Measurements from ENCODE around the gene FLT4. TPM values are rescaled to one million over a fixed set of nuclear protein-coding genes. Genes with fewer than 3 reads are reported as not detected.
A peak's percentile ranks its signal among the peaks of the same experiment; 100 is the strongest.

Gene FLT4
- total and polyA plus RNA-seq, 4 donors = 2.0 to 19.9 (median 7.6) TPM

DNA sequence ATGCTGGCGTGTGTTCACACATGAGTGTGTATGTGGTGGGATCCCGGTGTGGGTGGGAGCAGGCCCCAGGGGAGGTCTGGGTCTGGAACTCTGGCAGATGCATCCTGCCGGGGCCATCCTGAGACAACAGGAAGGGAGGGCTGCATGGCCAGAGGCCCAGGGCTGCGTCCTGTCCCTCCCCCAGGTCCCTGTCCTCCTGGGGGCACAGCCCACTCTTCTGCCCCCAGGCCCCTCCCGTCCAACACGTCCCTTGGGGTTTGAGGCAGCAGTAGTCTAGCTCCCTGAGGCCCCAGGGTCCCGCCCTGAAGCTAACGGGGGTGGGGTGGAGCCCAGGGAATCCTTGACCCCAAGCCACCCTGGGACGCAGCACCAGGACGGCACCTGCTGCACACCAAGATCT lies 16.6 kb downstream of the FLT4 start:
- Histone ChIP-seq H3K9ac (ENCODE audit: low read depth in 1 of 2, low read length in 2 of 2) (no peak overlapping the region), H3K4me1 (ENCODE audit: control insufficient read depth in 4 of 4, insufficient read depth in 4 of 4, low read length in 3 of 4) (no peaks in the 10 kb centered on the region), H3K36me3 (ENCODE audit: control insufficient read depth in 4 of 4, insufficient read depth in 3 of 4, low read depth in 1 of 4, low read length in 3 of 4) (no peaks in the 10 kb centered on the region), H3K9me3 (ENCODE audit: control insufficient read depth in 4 of 4, low read length in 3 of 4) (no peaks in the 10 kb centered on the region), H3K27ac (ENCODE audit: low read depth in 1 of 2, low read length in 2 of 2) (no peak overlapping the region), H3K27me3 (ENCODE audit: control insufficient read depth in 4 of 4, insufficient read depth in 4 of 4, low read length in 3 of 4) (no peaks in the 10 kb centered on the region), H3K4me3 (ENCODE audit: low read depth in 1 of 3, low read length in 3 of 3) (no peak overlapping the region)
- WGBS = 70% methylated on average over 10 of the region's 10 CpGs
- DNase-seq (ENCODE audit: low spot score) = no peak
- TF ChIP-seq GABPA (IDR thresholded peaks at IDR 0.05 in 1 of 2, conservative IDR thresholded peaks at IDR 0.05 in 1 of 2) = no peak
- TF ChIP-seq NR2F2 (IDR thresholded peaks at IDR 0.05) = peak; percentile 82

- Histone ChIP-seq H3K27me3 (ENCODE audit: control insufficient read depth in 4 of 4, insufficient read depth in 4 of 4, low read length in 3 of 4) (no peaks in the 10 kb centered on the region), H3K9me3 (ENCODE audit: control insufficient read depth in 4 of 4, low read length in 3 of 4) (no peaks in the 10 kb centered on the region), H3K27ac (ENCODE audit: low read depth in 1 of 2, low read length in 2 of 2) (no peak overlapping the region), H3K9ac (ENCODE audit: low read depth in 1 of 2, low read length in 2 of 2) (no peak overlapping the region), H3K36me3 (ENCODE audit: control insufficient read depth in 4 of 4, insufficient read depth in 3 of 4, low read depth in 1 of 4, low read length in 3 of 4) (no peaks in the 10 kb centered on the region), H3K4me1 (ENCODE audit: control insufficient read depth in 4 of 4, insufficient read depth in 4 of 4, low read length in 3 of 4) (no peaks in the 10 kb centered on the region), H3K4me3 (ENCODE audit: low read depth in 1 of 3, low read length in 3 of 3) (no peak overlapping the region)
- DNase-seq (ENCODE audit: low spot score) = no peak
- 73% methylated on average over 36 of the region's 36 CpGs for WGBS
- TF ChIP-seq, protein P1, sequence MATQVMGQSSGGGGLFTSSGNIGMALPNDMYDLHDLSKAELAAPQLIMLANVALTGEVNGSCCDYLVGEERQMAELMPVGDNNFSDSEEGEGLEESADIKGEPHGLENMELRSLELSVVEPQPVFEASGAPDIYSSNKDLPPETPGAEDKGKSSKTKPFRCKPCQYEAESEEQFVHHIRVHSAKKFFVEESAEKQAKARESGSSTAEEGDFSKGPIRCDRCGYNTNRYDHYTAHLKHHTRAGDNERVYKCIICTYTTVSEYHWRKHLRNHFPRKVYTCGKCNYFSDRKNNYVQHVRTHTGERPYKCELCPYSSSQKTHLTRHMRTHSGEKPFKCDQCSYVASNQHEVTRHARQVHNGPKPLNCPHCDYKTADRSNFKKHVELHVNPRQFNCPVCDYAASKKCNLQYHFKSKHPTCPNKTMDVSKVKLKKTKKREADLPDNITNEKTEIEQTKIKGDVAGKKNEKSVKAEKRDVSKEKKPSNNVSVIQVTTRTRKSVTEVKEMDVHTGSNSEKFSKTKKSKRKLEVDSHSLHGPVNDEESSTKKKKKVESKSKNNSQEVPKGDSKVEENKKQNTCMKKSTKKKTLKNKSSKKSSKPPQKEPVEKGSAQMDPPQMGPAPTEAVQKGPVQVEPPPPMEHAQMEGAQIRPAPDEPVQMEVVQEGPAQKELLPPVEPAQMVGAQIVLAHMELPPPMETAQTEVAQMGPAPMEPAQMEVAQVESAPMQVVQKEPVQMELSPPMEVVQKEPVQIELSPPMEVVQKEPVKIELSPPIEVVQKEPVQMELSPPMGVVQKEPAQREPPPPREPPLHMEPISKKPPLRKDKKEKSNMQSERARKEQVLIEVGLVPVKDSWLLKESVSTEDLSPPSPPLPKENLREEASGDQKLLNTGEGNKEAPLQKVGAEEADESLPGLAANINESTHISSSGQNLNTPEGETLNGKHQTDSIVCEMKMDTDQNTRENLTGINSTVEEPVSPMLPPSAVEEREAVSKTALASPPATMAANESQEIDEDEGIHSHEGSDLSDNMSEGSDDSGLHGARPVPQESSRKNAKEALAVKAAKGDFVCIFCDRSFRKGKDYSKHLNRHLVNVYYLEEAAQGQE (IDR thresholded peaks at IDR 0.05) = no peak
- TF ChIP-seq NR2F2 (IDR thresholded peaks at IDR 0.05) (no peak), HNF4A (conservative IDR thresholded peaks at IDR 0.05) (no peak), EGR1 (IDR thresholded peaks at IDR 0.05; ENCODE audit: low read depth in 2 of 2) (no peak), MAX (IDR thresholded peaks at IDR 0.05) (no peak), TAF1 (conservative IDR thresholded peaks at IDR 0.05) (no peak), GABPA (IDR thresholded peaks at IDR 0.05 in 1 of 2, conservative IDR thresholded peaks at IDR 0.05 in 1 of 2) (no peak), HNF4G (IDR thresholded peaks at IDR 0.05) (no peak)
- TF ChIP-seq, protein P2, sequence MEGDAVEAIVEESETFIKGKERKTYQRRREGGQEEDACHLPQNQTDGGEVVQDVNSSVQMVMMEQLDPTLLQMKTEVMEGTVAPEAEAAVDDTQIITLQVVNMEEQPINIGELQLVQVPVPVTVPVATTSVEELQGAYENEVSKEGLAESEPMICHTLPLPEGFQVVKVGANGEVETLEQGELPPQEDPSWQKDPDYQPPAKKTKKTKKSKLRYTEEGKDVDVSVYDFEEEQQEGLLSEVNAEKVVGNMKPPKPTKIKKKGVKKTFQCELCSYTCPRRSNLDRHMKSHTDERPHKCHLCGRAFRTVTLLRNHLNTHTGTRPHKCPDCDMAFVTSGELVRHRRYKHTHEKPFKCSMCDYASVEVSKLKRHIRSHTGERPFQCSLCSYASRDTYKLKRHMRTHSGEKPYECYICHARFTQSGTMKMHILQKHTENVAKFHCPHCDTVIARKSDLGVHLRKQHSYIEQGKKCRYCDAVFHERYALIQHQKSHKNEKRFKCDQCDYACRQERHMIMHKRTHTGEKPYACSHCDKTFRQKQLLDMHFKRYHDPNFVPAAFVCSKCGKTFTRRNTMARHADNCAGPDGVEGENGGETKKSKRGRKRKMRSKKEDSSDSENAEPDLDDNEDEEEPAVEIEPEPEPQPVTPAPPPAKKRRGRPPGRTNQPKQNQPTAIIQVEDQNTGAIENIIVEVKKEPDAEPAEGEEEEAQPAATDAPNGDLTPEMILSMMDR (IDR thresholded peaks at IDR 0.05; ENCODE audit: low read depth, low read length, missing input control) = no peak
- TF ChIP-seq, protein P3, sequence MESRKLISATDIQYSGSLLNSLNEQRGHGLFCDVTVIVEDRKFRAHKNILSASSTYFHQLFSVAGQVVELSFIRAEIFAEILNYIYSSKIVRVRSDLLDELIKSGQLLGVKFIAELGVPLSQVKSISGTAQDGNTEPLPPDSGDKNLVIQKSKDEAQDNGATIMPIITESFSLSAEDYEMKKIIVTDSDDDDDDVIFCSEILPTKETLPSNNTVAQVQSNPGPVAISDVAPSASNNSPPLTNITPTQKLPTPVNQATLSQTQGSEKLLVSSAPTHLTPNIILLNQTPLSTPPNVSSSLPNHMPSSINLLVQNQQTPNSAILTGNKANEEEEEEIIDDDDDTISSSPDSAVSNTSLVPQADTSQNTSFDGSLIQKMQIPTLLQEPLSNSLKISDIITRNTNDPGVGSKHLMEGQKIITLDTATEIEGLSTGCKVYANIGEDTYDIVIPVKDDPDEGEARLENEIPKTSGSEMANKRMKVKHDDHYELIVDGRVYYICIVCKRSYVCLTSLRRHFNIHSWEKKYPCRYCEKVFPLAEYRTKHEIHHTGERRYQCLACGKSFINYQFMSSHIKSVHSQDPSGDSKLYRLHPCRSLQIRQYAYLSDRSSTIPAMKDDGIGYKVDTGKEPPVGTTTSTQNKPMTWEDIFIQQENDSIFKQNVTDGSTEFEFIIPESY (IDR thresholded peaks at IDR 0.05) = no peak
Measured at GRCh38 chr5:180631549-180632383, 17.6 kb downstream of the FLT4 start.

Measured in liver (tissue), 9 donors.